Ecto neural progenitor cell (in vitro differentiated cells): ENCODE data around the gene SLC39A7.

Source experiments
- DNase-seq: peaks from one replicate; pipeline ENCODE4 v3.0.0-alpha.2; 2018; ENCODE audit warnings: low spot score

The SLC39A7 gene

DNA sequence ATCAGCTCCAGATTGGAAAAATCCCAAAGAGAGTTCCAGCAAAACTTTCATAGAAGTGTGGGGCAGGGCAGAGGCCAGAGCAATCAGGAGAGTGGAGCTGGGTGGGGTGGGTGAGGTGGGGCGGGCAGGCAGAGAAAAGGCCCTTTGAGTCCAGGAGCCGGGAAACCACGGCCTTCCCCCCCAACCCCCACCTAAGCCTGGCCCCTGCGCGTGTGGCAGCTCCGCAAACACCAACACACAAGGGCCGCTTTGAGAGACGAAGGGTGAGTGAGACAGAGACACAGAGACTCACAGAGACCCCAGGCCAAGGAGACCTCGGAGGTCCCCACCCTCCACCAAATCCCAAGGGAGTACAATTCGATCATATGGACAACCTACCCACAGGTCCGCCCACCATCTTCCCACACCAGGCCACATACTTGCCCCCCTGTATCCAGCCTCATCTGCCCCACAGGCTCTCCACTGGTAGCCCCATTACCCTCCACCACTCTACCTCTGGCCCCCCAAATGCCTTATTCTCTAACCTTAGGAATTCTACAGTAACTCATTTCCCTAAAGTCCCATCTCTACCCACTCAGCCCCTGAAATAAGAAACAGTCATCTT, 10.1 kb upstream of the SLC39A7 start:
- DNase-seq = no peak

DNA sequence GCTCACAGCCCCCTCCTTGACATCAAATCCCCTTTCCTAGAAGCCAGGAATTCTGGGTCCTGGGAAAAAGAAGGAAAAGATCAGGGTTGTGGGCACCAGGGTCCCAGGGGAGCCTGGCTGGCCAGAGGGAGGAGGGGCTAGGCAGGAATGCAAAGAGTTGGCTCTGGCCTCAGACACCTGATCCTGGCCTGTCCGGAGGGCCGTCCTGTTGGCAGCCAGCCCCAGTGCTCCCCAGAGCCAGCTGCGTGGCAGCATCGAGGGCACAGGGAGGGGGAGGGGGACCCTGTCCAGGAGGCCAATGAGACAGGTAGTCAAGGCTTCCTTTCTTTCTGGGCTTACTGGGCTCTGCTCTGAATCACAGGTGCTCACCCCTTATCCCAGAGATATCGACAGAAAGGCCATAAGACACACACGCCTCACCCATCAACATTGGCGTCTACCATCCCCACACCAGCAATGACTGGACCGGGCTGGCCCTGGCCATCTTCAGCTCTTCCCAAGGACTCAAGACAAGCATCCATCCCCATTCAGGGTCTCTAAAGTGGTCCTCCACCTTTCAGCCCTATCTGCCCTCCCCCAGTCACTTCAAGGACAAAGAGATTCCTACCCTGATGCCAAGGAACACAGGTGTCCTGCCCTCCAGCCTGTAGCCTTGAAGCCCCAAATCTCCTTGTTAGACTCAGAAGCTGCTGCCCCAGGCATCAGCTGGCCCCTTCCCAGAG, 9.1 kb upstream of the SLC39A7 start:
- no peak for DNase-seq

DNA sequence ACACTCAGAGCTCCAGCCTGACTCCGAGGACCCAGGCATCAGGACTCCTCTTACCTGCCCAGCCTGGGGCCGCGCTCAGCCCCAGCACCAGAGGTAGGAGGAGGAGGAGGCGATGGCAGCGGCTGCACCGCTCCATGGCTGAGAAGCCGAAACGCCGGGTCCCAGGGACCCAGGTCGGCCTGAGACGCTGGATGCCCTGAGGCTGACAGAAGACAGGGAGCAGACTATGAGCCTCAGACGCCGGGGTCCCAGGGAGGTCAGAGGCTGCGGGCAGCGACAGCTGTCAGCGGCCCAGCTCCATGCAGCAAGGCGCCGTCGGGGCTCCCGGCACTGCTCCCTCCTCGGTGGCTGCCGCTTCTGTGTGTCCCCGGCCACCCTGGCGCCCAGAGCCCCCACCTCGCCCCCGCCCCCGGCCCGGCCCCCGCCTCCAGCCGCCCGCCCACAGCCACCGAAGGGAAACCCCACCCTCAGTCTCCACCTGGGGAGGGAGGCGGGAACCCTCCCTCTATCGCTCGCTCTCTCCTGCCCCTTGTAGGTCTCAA, 8.5 kb upstream of the SLC39A7 start, which contains the start of gene COL11A2:
Gene COL11A2, minus strand, starts transcription at position 363 of the 542 bp plus-strand sequence. Its CDS starts 227 bp downstream, at position 136.
- DNase-seq = no peak

DNA sequence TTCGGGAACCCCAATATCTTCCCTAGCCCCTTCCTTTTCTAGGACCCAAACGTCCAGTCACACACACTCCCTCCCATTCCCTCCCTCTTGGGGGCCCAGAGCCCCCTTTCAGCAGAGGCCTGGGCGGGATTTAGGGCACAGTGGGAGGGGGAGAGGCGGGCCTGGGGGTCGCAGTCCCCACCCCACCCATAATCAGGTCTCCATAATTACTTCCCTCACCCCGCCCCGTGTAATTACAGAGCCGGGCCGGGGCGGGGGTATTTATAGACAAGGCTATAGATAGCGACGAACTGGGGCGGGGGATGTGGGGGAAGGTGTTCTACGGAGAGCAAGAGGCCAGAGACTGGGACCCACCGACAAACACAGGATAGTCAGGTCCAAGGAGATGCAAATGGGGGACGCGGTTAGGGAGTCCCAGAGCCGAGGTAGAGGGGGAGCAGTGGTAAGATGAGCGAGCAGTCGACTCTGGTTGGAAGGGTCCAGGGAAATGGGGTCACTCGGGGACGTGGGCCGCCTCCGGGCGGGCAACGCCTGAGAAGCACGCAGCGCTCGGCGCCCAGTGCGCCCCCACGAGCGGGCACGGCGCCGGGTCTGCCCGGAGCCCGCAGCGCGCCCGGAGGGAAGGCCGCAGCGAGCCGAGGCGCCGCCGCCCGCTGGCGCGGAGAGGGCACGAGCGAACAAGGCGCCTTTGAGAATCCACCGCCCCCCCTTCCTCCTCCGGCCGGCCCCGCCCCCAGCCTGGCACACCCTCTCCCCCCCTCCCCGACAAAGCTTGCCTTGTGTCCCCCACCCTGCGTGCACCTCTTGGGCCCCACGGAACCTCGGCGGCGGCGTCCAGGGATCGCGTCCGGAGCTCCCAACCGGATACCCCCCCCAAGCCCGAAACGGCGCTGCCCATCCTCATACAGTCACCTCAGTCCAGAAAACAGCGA, 7.7 kb upstream of the SLC39A7 start:
- DNase-seq = peak; percentile 62

DNA sequence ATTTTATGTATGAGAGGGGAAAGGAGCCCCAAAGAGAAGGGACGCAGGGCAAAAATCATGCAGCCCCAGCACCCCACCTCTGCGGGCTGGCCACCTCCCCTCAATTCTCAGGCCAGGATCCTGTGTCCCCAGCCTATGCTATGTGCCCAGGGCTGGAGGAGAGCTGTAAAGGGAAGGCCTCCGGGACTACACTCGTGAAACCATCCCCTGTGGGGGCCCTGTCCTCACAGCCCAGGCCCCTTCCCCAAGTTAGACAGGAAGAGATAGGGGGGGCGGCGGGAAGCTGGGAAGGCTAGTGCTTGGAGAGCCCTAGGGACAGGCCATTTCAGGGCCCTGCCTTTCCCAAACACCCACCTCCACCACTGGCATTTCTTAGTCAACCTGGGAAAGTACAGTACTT, 7.0 kb upstream of the SLC39A7 start:
- DNase-seq = no peak

DNA sequence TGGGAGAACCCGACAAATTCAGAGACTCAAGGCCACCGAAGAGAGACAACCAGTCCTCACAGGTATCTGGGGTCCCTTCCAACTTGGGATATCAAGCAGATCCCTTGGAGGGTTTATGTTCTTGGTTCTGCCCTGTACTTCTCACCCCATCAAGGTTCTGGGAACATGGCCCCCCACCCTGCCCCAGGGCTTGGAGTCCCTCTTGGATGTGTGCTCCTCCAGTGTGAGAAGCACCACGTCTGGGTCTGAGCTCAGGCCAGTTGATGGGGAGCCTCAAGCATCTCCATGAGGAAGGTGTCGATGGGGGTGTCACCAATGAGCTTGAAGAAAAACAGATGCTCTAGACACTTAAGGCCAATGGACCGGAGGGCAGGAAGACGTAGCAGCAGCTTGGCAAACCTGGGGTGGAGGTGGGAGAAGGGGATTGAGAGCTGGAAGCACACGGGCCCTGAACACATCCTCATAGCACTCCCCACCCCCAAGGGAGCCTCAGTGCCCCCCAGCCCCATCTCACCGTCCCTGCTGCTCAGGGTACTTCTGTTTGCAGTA, 6.2 kb upstream of the SLC39A7 start:
- no peak for DNase-seq

DNA sequence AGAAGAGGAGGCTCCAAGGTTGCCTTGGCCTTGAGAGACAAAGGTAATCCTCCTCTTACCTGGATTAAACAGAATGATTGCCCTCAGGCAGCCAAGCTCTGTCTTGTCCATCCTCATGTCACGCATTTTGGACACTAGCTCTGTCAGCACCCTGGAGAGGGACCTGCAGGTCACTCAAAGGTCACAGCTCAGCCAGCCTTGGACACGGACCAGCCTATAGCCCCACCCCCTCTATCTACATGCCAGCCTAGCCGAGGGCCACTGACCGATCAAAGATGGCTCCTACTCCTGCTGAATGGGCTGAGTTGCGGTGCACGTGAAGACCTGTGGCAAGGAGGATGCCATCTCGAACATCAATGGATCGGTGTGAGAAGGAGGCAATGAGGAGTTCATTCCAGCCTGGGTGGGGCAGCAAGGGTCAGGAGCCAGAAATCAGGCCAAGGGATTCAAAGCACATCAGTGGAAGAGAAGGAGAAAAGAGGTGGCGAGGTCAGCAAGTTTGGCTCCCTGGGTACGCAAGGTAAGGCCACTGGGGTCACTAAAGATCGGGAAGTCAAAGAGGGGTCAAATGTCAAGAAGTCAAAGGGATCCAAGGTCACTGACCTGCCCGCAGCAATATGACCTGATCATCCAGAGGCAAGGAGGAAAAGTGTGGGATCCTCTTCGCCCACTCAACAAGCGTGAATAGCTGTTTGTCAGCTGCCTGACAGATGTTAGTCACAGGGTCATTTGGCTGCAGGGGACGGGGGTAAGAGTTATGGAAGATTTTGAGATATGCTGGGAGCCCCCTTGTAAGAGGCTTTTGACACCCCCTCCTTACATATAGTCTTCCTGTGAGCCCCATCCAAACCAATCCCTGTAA, 5.1 kb upstream of the SLC39A7 start:
- DNase-seq = no peak

DNA sequence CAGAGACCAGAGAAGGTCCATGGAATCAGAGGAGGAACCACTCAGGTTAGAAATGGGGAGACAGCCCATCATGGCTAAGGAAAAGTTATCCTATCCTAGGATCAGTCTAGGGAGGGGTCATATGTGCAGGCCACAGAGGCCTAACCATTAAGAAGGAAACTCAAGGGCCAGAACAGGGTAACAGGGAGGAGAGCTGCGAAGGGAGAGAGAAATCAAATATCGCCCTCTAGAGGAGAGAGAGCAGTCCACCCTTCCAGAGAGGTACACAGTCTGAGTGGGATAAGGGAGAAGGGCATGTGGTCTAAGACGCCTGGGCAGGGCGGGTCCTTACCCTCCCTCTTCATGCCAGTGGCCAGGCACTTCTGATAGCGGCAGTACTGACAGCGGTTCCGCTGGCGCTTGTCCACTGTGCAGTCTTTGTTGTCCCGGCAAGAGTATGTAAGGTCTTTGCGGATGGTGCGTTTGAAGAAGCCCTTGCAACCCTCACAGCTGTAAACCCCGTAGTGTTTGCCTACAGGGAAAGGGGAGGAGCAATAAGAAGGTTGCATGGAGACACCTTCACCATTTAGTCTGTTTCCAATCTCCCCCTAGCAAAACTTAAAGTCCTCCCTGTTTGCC, 3.1 kb upstream of the SLC39A7 start:
- DNase-seq = no peak

DNA sequence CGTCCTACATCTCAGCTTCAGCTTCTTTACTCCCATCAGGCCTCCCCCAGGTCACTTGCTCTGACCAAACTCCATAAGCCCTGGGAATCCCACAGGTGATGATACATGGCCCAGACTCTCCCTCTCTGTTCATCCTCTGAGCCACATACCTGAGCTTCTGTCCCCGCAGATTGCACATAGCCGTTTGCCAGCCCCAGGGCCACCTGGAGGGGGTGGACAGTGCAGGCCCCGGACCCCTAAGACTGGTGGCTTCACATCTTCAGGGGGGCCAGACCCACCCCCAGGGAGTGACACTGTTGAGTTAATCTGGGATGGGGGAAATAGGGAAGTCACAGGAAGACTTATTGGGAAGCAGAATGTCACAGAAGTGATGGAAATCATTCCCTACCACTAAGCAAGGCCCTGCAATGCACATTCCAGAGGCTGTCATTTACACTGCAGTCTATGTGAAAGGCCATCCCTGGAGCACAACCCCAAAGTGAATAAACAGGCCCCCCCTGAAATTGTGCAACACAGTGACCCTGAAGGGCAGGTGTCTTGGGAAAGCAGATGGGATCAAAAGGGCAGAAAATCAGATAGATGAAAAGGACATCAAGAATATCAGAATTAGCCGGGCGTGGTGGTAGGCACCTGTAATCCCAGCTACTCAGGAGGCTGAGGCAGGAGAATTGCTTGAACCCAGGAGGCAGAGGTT, 2.4 kb upstream of the SLC39A7 start:
- no peak for DNase-seq

DNA sequence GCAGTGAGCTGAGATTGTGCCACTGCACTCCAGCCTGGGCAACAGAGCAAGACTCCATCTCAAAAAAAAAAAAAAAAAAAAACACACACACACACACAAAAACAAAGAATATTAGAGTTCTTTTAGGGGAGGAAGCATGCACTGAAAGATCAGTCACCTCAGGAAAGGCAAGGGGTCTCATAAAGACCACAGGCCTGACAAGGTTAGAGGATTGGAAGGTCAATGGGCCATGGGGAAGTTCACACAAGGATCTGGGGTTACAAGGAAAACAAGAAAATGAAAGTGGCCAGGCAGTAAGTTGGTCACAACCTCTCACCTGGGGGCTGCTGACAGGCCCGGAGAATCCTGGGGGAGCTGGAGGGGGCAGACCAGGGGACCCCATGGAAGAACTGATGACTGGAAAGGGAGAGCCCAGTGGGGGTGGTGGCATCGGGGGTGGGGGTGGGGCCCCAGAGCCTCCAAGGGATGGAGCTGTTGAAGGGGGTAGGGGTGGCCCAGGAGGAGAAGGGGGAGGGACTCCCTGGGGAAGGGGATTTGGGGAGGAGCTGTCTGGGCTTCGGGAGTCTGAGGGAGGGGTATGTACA, 1.7 kb upstream of the SLC39A7 start:
- DNase-seq = no peak

DNA sequence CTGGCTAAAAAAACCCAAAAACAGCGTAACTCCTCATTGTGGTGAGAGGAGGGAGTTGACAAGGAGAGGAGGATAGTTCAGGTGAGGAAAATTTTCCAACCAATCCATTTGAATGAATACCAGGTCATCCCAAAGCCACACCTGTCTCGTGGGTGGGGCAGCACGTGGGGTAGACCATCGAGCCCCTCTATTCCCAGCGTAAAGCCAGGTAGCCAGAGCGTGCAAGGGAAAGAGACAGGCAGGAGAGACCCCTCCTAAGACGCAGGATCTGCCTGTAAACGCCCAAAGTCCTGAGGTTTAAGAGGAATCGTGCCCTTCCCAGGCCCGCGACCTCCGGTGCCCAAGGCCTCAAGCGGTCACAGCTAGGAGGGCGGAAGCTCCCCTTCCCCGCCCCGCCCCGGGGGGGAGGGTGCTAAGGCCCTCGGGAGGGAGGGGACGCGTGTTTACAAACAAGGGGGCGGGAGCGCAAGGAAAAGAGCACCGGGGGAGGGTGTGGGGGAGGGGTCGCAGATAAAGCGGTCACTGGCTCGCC, 914 bp upstream of the SLC39A7 start:
- no peak for DNase-seq

DNA sequence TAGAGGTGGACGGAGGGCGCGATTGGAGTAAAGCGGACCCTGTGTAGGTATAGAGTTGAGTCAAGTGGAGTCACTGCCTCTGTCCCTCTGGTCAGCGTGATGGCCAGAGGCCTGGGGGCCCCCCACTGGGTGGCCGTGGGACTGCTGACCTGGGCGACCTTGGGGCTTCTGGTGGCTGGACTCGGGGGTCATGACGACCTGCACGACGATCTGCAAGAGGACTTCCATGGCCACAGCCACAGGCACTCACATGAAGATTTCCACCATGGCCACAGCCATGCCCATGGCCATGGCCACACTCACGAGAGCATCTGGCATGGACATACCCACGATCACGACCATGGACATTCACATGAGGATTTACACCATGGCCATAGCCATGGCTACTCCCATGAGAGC, 479 bp downstream of the SLC39A7 start:
- DNase-seq = no peak

DNA sequence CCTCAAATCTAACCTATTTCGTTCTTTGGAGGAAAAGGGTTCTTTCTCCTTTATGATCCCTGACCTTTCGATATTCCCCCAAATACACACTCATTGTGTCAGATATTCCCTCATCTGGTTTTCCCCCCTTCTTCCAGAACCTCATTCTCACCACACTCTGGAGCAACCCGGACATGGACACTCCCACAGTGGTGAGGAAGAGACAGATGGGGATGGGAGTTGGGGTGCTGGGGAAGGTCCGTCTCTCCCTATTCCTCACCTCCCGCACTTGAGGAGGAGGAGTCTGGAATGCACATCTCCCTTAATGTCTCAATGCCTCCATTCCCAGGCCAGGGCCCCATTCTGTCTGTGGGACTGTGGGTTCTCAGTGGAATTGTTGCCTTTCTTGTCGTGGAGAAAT, 1.3 kb downstream of the SLC39A7 start:
- DNase-seq = no peak

DNA sequence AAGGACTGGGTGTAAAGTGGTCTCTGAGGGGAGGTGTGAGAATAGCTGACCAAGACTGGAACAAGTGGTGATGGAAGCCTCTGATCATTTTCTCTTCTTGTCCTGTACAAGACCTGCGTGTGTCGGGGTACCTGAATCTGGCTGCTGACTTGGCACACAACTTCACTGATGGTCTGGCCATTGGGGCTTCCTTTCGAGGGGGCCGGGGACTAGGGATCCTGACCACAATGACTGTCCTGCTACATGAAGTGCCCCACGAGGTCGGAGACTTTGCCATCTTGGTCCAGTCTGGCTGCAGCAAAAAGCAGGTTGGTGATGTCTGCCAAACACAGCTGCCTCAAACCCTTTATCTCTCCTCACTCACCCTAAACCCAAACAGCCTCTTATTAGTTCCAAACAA, 2.1 kb downstream of the SLC39A7 start:
- DNase-seq = no peak

DNA sequence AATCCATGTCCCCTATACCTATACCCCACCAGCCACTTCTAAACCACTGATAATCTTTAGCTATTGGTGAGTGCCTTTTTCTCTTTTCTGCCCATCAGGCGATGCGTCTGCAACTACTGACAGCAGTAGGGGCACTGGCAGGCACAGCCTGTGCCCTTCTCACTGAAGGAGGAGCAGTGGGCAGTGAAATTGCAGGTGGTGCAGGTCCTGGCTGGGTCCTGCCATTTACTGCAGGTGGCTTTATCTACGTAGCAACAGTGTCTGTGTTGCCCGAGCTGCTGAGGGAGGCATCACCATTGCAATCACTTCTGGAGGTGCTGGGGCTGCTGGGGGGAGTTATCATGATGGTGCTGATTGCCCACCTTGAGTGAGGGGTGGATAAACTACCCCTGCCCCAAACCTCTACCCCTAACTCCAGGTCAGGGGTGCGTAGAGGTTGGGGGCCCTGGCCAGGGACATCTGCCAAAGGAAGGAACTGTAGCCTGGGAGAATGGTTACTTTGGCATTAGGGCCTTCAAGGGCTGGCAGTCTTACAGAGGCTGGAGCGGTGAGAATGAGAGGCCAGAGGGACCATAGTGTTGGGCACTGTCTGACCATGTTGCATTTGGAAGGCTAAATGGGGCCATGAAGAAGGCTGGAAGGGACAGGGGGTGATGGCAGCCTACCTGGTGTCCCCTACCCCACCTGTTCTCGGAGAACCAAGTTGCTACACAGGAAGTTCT, 2.9 kb downstream of the SLC39A7 start:
- DNase-seq = no peak

DNA sequence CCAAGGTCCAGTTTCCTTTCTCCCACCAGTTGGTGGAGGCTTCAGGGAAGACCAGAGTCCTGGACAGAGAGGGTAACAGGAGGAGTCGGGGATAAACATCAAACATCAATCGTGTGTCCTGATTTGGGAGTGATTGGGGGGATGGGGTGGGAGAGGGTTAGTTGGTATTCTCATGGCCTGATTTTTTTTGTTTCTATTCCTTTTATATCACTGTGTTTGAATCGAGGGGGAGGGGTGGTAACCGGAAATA, 3.4 kb downstream of the SLC39A7 start:
- DNase-seq = no peak

DNA sequence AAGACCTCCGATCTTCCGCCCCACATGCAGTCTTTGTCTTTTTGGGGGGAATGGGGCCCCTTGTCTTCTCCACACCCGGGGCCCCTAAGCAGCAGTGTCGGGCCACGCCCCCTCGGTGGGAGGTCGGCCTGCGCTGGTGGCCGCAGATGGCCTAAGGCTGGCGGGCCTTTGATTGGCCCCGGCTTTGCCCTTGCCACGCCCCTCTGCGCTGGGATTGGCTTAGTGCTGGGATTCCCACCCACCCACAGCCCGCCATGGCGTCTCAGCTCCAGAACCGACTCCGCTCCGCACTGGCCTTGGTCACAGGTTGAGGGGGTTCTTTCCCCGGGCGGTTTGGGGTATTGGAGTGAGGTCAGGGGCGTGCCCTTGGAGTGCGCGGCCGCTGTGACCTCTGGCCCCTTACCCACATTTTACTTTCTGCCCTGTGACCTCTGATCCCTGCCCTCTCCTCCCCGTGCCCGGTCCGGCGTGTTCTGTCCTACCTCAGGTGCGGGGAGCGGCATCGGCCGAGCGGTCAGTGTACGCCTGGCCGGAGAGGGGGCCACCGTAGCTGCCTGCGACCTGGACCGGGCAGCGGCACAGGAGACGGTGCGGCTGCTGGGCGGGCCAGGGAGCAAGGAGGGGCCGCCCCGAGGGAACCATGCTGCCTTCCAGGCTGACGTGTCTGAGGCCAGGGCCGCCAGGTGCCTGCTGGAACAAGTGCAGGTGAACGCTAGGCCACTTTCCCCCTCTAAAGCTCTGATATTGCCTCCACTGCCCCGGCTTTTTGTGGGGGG, 3.9 kb downstream of the SLC39A7 start, which contains the start of gene HSD17B8:
Gene HSD17B8, plus strand, starts transcription at position 241 of the 776 bp plus-strand sequence. Its CDS starts 14 bp downstream, at position 255.
- peak; percentile 97 for DNase-seq
